ENCODE data around the gene MAP1A. TPM values are rescaled to one million over a fixed set of nuclear protein-coding genes. Genes with fewer than 3 reads are reported as not detected.

Gene MAP1A
- total and polyA plus RNA-seq, 2 of the 13 experiments (the other 11 are each of a cell fraction or from before 2014, with no cell fraction given): 0.01 to 0.07 TPM

DNA sequence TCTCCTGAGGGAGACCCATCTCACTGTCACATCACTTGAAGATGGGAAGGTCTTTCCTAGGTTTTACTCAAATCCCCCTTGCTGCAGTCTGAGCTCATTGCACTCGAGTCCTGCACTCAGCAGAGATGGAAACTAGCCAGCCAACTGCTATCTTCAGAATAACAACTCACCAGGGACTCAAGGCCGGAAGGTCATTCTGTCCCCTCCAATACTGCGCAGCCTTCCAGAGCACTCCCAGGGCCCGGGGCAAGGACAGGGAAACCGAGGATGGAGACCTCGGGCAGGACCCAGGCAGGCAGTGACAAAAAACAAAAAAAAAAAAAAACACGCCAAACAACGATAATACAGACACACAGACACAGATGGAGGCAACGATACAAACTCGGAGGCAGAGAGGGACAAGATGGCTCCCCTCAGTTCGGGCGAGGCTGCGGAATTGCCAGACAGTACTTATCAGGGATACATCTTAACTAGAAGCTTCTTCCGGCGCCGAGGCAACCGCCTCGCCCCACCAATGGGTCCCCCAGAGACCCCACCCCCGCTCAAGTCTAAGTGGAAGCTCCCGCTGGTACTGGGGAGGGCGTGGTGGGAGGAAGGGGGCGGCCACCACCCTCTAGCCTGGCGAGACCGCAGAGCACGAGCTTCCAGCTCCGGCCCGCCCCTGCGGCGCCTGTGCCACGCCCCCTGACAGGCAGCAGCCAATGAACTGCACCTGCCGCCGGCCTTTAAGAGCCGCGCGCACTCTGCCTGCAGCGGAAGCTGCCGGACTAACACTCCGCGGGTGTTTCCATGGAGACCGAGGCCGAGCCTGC, 7.0 kb upstream of the MAP1A start (continued):
- TF ChIP-seq GABPB1 (CRISPR knock-in tag; IDR thresholded peaks at IDR 0.05): peak; percentile 91
- 0 out of 4 replicates have a peak, but pooled peaks of 1 of the 2 experiments have one; percentile 52 for TF ChIP-seq KLF16 (CRISPR knock-in tag; IDR thresholded peaks at IDR 0.05)
- TF ChIP-seq ZNF253 (CRISPR knock-in tag; IDR thresholded peaks at IDR 0.05; ENCODE audit: borderline replicate concordance): no peak

DNA sequence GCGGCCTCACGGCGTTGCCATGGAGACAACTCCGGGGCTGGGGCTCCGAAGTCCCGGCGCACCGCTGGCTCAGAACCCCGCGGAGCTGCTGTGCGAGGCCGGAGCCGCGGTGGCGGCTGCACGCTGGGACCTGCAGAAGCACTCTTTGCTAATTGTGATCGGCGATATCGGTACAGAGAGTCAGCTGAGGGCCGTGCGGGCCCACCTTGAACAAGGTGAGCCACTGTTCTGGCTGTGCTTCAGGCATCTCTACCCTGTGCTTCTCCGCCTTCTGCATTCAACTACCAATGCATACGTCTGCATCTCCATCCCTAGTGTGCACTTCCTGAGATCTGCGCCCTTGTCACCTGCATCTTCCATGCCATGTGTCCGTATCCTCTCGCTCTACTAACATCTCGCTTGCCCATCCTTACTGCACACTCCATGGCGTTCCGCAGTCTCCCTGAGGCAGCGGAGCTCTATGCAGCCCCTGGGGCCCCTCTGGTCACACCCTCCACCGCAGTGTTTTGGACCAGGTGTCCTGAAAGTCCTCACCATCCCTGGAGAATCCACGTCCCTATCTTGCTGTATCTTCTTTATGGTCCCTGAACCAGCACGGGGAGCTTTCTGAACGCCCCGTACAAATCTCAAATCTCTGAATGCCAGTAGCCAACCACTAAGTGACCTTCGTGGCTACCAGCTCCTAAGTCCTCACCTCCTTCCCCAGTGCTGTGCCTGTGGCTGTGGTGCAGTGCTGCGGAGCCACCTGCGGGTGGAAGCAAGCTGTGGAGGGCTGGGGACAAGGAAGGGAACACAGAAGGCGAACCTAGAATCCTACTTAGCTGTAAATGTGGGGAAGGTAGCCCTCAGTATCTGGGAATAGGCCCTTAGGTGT, 6.2 kb upstream of the MAP1A start:
- H2AFZ ChIP-seq (ENCODE audit: low read length): no peak overlapping the region
- BruUV-seq (replicated peaks): no TSS peak
- no peaks in the 10 kb centered on the region for H3K79me2 ChIP-seq (ENCODE audit: insufficient read depth, low read length)
- TF ChIP-seq GZF1 (CRISPR knock-in tag; IDR thresholded peaks at IDR 0.05) (no peak), LCORL (IDR thresholded peaks at IDR 0.05) (no peak), LCORL (CRISPR knock-in tag; IDR thresholded peaks at IDR 0.05) (no peak), SIN3A (IDR thresholded peaks at IDR 0.05; ENCODE audit: borderline replicate concordance, low read depth, low read length) (no peak), ZNF703 (CRISPR knock-in tag; IDR thresholded peaks at IDR 0.05; ENCODE audit: borderline replicate concordance) (no peak), ATF7-NPFF (CRISPR knock-in tag; IDR thresholded peaks at IDR 0.05; ENCODE audit: low read depth) (no peak; the same call in 1 of the 2 replicates), AGO2 (optimal IDR thresholded peaks at IDR 0.05; ENCODE audit: low read depth, low read length) (no peak), ARNT2 (CRISPR knock-in tag; IDR thresholded peaks at IDR 0.05; ENCODE audit: low read depth) (no peak), ZNF546 (CRISPR knock-in tag; conservative IDR thresholded peaks at IDR 0.05) (no peak), ZBTB38 (CRISPR knock-in tag; IDR thresholded peaks at IDR 0.05) (no peak), PAWR (CRISPR knock-in tag; IDR thresholded peaks at IDR 0.05; ENCODE audit: borderline replicate concordance) (no peak), KDM6A (CRISPR knock-in tag; IDR thresholded peaks at IDR 0.05; ENCODE audit: low read depth) (no peak), TP53 (CRISPR knock-in tag; conservative IDR thresholded peaks at IDR 0.05) (no peak), ZNF781 (CRISPR knock-in tag; IDR thresholded peaks at IDR 0.05; ENCODE audit: borderline replicate concordance, not compliant biosample characterization) (no peak)
- TF ChIP-seq, protein P1, sequence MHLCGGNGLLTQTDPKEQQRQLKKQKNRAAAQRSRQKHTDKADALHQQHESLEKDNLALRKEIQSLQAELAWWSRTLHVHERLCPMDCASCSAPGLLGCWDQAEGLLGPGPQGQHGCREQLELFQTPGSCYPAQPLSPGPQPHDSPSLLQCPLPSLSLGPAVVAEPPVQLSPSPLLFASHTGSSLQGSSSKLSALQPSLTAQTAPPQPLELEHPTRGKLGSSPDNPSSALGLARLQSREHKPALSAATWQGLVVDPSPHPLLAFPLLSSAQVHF (CRISPR knock-in tag; IDR thresholded peaks at IDR 0.05): no peak
- TF ChIP-seq, protein P2, sequence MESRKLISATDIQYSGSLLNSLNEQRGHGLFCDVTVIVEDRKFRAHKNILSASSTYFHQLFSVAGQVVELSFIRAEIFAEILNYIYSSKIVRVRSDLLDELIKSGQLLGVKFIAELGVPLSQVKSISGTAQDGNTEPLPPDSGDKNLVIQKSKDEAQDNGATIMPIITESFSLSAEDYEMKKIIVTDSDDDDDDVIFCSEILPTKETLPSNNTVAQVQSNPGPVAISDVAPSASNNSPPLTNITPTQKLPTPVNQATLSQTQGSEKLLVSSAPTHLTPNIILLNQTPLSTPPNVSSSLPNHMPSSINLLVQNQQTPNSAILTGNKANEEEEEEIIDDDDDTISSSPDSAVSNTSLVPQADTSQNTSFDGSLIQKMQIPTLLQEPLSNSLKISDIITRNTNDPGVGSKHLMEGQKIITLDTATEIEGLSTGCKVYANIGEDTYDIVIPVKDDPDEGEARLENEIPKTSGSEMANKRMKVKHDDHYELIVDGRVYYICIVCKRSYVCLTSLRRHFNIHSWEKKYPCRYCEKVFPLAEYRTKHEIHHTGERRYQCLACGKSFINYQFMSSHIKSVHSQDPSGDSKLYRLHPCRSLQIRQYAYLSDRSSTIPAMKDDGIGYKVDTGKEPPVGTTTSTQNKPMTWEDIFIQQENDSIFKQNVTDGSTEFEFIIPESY (CRISPR knock-in tag; IDR thresholded peaks at IDR 0.05): no peak

More for the DNA sequence above, 6.2 kb upstream of the MAP1A start:
- H3K4me2 ChIP-seq (ENCODE audit: low read depth, low read length): peak overlapping the region; percentile 79
- FAIRE-seq (no peak), ATAC-seq (peak; percentile 60), DNase-seq (ENCODE audit: low spot score) (peak; percentile 20)
- no peaks in the 10 kb centered on the region for H3K36me3 ChIP-seq (replicated peaks in 1 of 2; ENCODE audit: control insufficient read depth in 1 of 2, insufficient read depth in 2 of 2, low read length in 2 of 2)
- no peak overlapping the region for H3K27ac ChIP-seq (ENCODE audit: extremely low read length, insufficient read depth, low read length)
- H3K4me3 ChIP-seq (replicated peaks in 1 of 3; ENCODE audit: insufficient read depth in 1 of 3, low read depth in 2 of 3, low read length in 3 of 3): peak overlapping the region; percentile 24 to 63 (median 29); a peak in 5 of 6 replicates
- H3K9me3 ChIP-seq (ENCODE audit: low read length): no peaks in the 10 kb centered on the region
- peaks cover 32% of the 10 kb centered on the region for H3K4me1 ChIP-seq (ENCODE audit: insufficient read depth, low read length)
- intact Hi-C loops (cut with micrococcal nuclease; ENCODE audit: unreplicated experiment): loop anchor here (2.0 kb wide), 1 partner anchor 18 kb away; the partner anchor contains the start of gene TP53BP1
- H3K27me3 ChIP-seq (ENCODE audit: control insufficient read depth in 1 of 2, insufficient read depth in 2 of 2, low read length in 2 of 2): peaks cover 2 to 14% of the 10 kb centered on the region in 2 experiments; a peak in 4 of 5 replicates
- H3K9ac ChIP-seq (ENCODE audit: insufficient read depth, low read depth, low read length): no peak overlapping the region
- in situ Hi-C loops (cut with HindIII; ENCODE audit: extremely low pct_ligation_motif_present, low pct_unique_long_range_greater_than_20kb): loop anchor here (10.0 kb wide), 1 partner anchor 264 kb away; the partner anchor contains the start of gene ELL3
- CTCF ChIA-PET (ENCODE audit: low intra/inter-chr PET ratio, low total read pairs): no interaction called here
- H4K20me1 ChIP-seq (ENCODE audit: insufficient read depth, low read length): no peaks in the 10 kb centered on the region
- POLR2A ChIA-PET: interaction anchor here (1.3 to 4.0 kb wide), 5 partner anchors 10 to 235 kb away, joined by 5 to 24 read pairs (median 7); partner anchors contain the start of genes PDIA3, TP53BP1, TUBGCP4 and ZSCAN29
- whole genome bisulfite sequencing (ENCODE audit: low lambda C conversion rate): 35% methylated on average over 18 of the region's 39 CpGs

Measured in HepG2 (cell line).